Tibial artery (tissue), 4 donors: ENCODE data around the gene USP32.

Experiments used
- DNase-seq, 2 donors: peaks; one replicate each; pipeline ENCODE4 v3.0.0-alpha.2; 2019
- H3K27ac ChIP-seq, 2 donors: fragments of 200-600 bp; sonication (generic) in 1 of 2; 1 replicate in 1 of 2; 2 replicates in 1 of 2; pipeline ENCODE4 v1.5.1; 2018 to 2019; ENCODE audit warnings: mild to moderate bottlenecking in 1 of 2
- H3K27me3 ChIP-seq, 2 donors: fragments of 200-600 bp; sonication (generic) in 1 of 2; one replicate each; pipeline versions ENCODE4 v1.5.1 to v1.6.0; 2016 to 2019
- H3K36me3 ChIP-seq, 3 donors: fragments of 200-600 bp; sonication (generic) in 2 of 3; one replicate each; pipeline ENCODE4 v1.5.1; 2016 to 2019; ENCODE audit warnings: mild to moderate bottlenecking in 2 of 3
- H3K4me1 ChIP-seq, 4 donors: fragments of 200-600 bp; sonication (generic) in 2 of 4; 1 replicate in 3 of 4; 2 replicates in 1 of 4; pipeline ENCODE4 v1.5.1; 2016 to 2019
- H3K4me3 ChIP-seq, 2 donors: fragments of 200-600 bp; sonication (generic) in 1 of 2; 1 replicate in 1 of 2; 2 replicates in 1 of 2; pipeline ENCODE4 v1.5.1; 2018 to 2019; ENCODE audit warnings: mild to moderate bottlenecking in 2 of 2
- H3K9me3 ChIP-seq, 3 donors: fragments of 200-600 bp; sonication (generic) in 1 of 3; one replicate each; pipeline ENCODE4 v1.5.1; 2016 to 2019
- CTCF ChIP-seq, 2 experiments: fragments of 200-600 bp in 1 of 2; fragments of 450-650 bp in 1 of 2; IDR thresholded peaks; one replicate each; pipeline ENCODE4 v1.5.1; 2017 to 2019; ENCODE audit warnings: antibody characterized with exemption in 2 of 2, mild to moderate bottlenecking in 1 of 2, moderate library complexity in 1 of 2
- intact Hi-C: fragments of 100-400 bp; cut with DNase I; formaldehyde crosslinking; loops from one replicate; pipeline ENCODE4 v1.15.0; 2023; ENCODE audit warnings: low total_unique reads

The USP32 gene

GRCh38 chr17:60326702-60327101, 65.2 kb downstream of the USP32 start:
- peaks cover 0 to 12% (median 3%) of the 10 kb centered on the region in 4 donors for H3K4me1 ChIP-seq
- no peak for DNase-seq
- H3K27me3 ChIP-seq, result no peaks in the 10 kb centered on the region
- no peak for TF ChIP-seq CTCF (IDR thresholded peaks at IDR 0.05)
- intact Hi-C loops, result no loop called here
- H3K9me3 ChIP-seq, result no peaks in the 10 kb centered on the region
- no peak overlapping the region for H3K4me3 ChIP-seq
- no peaks in the 10 kb centered on the region for H3K36me3 ChIP-seq
- no peak overlapping the region for H3K27ac ChIP-seq

GRCh38 chr17:60325730-60326524, 66.0 kb downstream of the USP32 start:
- no peaks in the 10 kb centered on the region for H3K27me3 ChIP-seq
- H3K4me3 ChIP-seq, result no peak overlapping the region
- intact Hi-C loops, result no loop called here
- no peak for TF ChIP-seq CTCF (IDR thresholded peaks at IDR 0.05)
- H3K36me3 ChIP-seq, result no peaks in the 10 kb centered on the region
- no peaks in the 10 kb centered on the region for H3K9me3 ChIP-seq
- H3K4me1 ChIP-seq, result peaks cover 0 to 12% (median 3%) of the 10 kb centered on the region in 4 donors
- DNase-seq, result no peak
- H3K27ac ChIP-seq, result no peak overlapping the region

GRCh38 chr17:60323754-60324153, 68.2 kb downstream of the USP32 start:
- intact Hi-C loops, result no loop called here
- Histone ChIP-seq H3K4me3 (no peak overlapping the region), H3K4me1 (peaks cover 0 to 12% (median 3%) of the 10 kb centered on the region in 4 donors), H3K36me3 (no peaks in the 10 kb centered on the region), H3K27ac (no peak overlapping the region), H3K9me3 (no peaks in the 10 kb centered on the region), H3K27me3 (no peaks in the 10 kb centered on the region)
- DNase-seq, result no peak
- TF ChIP-seq CTCF (IDR thresholded peaks at IDR 0.05), result no peak

- no peak overlapping the region for H3K4me3 ChIP-seq
- H3K4me1 ChIP-seq, result peaks cover 0 to 8% (median 1%) of the 10 kb centered on the region in 4 donors
- intact Hi-C loops, result no loop called here
- H3K36me3 ChIP-seq, result no peaks in the 10 kb centered on the region
- no peaks in the 10 kb centered on the region for H3K9me3 ChIP-seq
- TF ChIP-seq CTCF (IDR thresholded peaks at IDR 0.05), result no peak
- H3K27ac ChIP-seq, result no peak overlapping the region
- H3K27me3 ChIP-seq, result no peaks in the 10 kb centered on the region
- no peak for DNase-seq
These were observed 69.9 kb downstream of the USP32 start for GRCh38 chr17:60322056-60322387.

GRCh38 chr17:60321336-60322055, 70.4 kb downstream of the USP32 start:
- intact Hi-C loops, result no loop called here
- no peaks in the 10 kb centered on the region for H3K9me3 ChIP-seq

More at GRCh38 chr17:60321336-60322055, 70.4 kb downstream of the USP32 start:
- no peak overlapping the region for H3K27ac ChIP-seq
- H3K27me3 ChIP-seq, result no peaks in the 10 kb centered on the region
- H3K4me3 ChIP-seq, result no peak overlapping the region
- no peak for DNase-seq
- TF ChIP-seq CTCF (IDR thresholded peaks at IDR 0.05), result no peak
- H3K4me1 ChIP-seq, result peaks cover 0 to 3% (median 0%) of the 10 kb centered on the region in 4 donors
- H3K36me3 ChIP-seq, result no peaks in the 10 kb centered on the region
